HL-60/S4 treated with phorbol 12-myristate 13-acetate at 8.2 ng/mL for 4 days and 3 days (cell line): ENCODE measurements around the gene ARSG.
"Not testable (repeated sequence)": the region's sequence is repeated elsewhere in the genome, so short reads cannot be mapped to it uniquely, and the experiment has no call there.

Source experiments
- in situ Hi-C: fragments of 300-500 bp; cut with MboI; formaldehyde crosslinking; loops from 2 replicates; pipeline ENCODE4 v1.15.0; 2022; ENCODE audit warnings: low sequenced_read_pairs

ARSG gene

DNA sequence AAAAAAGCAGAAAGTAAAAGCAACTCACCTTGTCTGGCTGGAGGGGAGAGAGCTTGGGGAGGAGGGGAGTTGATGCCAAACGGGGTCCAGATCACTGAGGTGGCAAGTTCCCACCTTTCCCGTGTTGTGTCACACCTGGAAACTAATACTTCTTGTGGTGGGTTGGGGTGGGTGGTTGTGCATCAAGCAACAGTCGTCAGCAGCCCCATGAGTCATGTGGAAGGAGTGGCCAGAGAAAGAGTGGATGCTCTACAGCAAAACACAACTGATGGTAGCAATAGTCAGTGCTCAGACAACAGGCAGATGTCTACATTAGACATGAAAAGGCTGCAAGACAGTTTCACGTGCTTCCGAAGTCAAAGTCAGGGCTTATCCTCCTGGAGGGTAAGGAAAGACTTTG, 35.4 kb downstream of the ARSG start:
- in situ Hi-C loops, result no loop called here

DNA sequence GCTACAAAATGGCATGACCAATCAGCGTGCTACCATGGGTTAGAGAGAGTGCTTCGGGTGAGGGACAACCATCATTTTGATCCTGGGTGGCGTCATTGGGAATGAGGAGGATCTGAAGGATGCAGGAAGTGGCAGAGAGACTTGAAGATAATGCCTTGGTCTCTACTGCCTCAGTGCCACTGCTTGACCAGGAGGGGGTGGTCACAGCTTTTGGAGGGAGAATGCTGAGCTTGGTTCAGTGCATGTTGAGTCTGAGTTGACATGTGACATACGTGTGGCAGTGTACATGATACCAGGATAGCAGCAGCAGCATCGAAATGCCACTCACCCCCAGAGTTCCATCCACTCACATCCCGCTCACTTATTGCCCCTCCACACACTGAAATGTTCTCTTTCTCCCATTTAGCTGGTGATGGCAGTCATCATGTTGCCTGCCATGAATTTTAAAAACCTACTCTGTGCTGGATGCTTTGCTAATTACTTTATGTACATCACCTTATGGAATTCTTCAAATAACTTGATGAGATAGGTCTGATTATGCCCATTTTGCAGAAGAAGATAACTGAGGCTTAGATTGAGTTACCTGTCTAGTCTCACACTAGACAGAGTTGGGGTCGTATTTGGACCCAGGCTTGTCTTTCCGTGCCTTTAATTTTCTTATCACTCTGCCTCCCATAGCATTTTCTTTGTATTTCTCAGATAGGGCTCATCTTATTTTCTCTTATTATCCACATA, 36.7 kb downstream of the ARSG start:
- in situ Hi-C loops, result no loop called here

DNA sequence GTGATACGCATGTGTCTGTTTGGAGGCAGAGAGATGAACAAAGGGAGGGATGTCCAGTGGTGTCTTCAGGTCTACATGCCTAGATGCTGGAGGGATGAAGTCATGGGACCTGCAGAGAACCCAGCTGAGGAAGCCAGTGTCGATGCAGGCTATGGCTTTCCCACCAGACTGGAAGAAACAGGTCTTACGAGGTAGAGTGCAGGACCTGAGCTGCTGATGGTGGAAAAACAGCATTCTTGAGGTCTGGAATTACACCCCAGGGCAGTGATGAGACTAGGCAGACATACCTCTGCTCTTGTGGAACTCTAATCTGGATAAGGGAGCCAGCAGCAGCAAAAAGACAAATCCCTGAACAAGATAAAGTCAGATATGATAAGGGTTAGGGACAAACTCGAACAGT, 37.4 kb downstream of the ARSG start:
- in situ Hi-C loops, result no loop called here

DNA sequence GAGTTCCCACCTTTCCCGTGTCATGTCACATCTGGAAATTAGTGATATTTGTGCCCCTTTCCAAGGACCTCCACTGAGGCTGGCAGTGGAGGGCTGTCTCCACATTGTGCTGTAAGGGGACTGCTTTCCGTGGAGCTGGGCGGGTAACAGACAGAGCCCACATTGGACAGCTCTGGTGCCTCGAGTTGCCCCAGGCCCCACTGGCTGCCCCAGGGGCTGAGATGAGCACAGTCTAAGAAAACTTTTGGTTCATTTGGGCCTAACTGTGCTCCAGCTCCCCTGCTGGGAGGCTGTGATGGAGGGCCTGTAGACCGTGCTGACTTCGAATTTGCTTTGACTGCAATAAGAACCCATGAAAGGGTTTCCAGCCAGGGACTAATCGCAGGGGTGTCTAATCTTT, 38.0 kb downstream of the ARSG start:
- in situ Hi-C loops, result no loop called here

DNA sequence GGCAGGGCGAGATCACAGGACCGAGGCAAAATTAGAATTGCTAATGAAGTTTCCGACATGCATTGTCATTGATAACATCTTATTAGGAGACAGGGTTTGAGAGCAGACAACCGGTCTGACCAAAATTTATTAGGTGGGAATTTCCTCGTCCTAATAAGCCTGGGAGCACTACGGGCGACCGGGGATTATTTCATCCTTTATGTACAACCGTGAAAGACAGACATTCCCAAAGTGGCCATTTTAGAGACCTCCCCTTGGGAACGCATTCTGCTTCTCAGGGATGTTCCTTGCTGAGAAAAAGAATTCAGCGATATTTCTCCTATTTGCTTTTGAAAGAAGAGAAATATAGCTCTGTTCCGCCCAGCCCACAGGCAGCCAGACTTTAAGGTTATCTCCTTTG, 40.6 kb downstream of the ARSG start:
- in situ Hi-C loops, result not testable (repeated sequence)

DNA sequence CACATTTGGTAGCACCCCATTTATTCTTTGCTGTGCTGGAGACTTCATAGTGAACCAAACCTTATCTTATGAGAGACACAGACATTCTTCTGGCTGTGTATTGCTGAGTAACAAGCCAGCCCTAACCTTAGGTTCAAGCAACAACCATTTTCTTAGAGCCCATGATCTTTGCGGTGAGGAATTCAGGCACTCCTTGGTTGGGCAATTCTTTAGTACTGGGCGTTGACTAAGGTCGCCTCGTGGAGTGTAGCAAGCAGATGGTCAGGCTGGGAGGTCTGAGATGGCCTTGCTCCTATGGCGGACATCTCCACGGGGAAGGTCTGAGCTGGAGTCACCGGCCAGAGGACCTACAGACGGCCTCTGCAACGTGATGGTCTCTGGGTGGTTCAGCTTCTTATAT, 43.1 kb downstream of the ARSG start:
- in situ Hi-C loops, result no loop called here

DNA sequence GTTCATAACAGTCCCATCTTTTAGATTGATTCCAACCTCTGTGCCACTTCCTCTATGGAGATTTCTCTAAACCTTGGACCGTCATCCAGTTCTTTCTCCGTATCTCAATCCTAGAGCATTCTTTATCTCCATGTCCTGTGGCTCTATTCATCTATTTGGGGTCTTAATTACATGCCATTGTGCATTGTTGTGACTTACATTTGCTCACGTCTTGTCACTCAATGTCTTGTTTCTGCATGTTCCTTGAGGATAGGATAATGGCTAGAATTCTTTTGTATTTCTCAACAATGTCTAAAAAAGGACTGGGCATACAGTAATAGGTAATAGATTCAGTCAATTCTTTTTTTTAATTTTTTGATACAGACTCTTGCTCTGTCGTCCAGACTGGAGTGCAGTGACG, 50.2 kb downstream of the ARSG start:
- in situ Hi-C loops, result no loop called here

DNA sequence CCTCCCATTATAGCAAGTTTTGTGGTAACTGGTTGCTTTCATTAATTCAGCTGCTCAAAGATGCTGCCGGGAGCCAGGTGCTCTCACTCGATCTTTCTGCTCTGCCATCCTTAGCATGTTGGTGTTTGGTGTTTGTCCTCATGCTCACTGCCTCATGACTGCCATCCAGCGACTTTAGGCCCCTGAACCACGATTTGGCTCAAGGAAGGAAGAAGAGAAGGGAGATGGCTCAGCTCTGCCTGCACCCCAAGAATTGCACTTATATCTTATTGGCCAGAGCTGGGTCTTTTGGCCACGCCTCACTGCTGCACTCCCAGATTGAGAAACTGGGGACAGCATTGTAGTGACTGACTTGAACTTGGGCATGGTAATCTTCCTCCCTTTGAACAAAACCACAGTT, 52.7 kb downstream of the ARSG start:
- in situ Hi-C loops, result no loop called here

DNA sequence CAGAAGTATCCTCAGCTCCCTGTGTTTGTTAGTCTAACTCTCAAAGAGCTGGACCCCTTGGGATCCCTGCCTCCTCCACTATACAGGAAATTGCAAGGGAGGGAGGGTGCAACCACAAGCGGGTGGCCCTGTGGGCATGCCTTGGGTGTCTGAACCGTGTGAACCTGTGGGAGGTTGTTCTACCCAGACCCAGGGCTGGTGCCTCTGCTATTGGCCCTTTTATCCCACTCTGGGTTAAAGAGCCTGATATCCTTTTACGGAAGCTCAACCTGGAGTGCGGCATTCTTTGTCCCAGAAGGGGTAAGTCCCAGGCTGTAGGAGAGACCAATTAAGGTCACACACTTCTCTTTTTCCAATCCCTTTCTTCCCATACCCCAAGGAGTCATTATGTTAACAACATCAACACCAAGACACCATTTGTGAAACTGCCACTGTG, 53.4 kb downstream of the ARSG start:
- in situ Hi-C loops, result no loop called here

DNA sequence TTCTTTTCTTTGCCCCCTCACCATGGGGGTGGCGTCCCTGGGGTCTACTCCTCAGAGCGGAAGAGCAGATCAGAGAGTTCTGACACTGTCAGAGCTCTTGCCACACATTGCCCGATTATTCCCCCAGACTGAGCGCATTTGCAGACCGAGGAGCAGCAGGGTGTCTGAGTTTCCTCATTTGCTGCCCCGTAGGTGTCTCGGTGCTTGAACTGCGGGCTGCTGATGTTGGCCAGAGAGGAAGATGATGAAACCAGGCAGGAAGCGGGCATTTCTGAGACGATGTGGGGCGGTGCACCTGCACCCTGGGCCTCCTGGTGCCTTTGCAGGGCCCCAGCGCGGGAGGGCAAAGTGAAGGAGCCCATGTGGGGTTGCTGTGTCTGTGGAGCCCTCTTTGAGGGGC, 55.2 kb downstream of the ARSG start:
- in situ Hi-C loops, result no loop called here

DNA sequence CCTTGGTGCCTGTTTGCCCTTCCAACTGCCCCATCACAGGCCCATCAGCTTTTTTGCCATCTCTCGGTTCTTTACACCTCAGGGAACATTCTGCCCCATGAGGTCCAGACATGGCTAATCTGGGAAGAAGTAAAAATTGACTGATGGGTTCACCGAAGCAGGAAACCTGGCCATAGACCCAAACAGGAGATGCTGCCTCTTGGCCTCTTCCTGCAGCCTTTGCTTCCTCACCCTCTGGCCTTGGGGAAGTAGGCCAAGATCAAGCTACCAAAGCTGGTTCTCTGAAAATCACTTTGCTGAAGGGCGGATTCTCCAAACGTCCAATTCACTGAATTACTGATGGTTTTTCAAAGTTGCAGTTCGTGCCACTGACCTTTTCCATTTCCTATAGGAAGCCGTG, 56.1 kb downstream of the ARSG start:
- in situ Hi-C loops, result no loop called here

DNA sequence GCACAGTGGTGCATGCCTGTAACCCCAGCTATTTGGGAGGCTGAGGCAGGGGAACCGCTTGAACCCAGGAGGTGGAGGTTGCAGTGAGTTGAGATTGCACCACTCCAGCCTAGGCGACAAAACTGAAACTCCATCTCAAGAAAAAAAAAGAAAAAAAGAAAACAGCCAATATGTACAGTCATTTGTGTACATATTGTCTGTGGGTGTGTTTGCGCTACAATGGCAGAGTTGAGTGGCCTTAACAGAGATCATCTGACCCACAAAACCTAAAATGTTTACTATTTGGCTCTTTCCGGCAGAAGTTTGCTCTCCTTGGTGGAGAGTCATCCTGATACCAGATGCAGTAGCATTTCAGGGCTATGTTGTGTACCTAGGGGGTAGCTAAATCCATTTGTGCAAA, 57.9 kb downstream of the ARSG start:
- in situ Hi-C loops, result no loop called here

DNA sequence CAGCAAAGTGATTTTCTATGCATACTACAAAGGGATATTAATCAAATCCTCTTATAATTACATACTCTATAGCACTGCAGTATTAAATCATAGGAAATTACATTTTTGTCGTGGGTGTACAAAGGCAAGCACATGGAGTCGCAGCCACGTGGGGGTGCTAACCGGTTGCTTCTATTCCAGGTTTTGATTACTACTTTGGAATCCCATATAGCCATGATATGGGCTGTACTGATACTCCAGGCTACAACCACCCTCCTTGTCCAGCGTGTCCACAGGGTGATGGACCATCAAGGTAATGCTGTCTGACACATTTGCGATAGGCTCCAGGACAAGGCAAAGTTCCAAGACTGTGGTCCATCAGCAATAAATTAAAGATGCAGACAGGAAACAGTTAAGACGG, 60.1 kb downstream of the ARSG start:
- in situ Hi-C loops, result no loop called here

DNA sequence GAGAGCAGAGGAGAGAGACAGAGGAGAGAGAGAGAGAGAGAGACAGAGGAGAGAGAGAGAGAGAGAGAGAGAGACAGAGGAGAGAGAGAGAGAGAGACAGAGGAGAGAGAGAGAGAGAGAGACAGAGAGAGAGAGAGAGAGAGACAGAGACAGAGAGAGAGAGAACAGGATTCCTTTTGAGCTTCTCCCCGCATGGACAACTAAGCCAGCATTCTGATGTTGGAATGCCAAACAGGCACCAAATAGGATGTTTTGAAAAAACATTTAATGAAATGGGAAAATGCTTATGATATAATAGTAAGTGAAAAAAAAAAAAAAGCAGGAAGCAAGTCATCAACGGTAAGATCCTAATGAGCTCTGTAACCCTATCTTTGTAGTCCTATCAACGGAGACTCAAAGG, 60.7 kb downstream of the ARSG start:
- in situ Hi-C loops, result no loop called here

DNA sequence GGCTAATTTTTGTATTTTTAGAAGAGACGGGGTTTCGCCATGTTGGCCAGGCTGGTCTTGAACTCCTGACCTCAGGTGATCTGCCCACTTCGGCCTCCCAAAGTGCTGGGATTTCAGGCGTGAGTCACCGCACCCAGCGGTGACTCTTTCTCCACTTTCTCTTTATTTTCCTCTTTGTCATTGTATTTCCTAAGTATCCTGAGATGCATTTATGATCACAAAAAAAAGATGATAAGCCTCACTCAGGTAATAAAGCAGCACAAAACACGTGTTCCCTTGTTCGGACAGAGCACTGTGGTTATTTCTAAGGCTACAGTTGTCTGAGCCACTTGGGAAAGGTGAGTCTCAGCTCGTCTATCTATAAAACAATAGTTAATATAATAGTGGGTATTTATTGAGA, 61.4 kb downstream of the ARSG start:
- in situ Hi-C loops, result not testable (repeated sequence)

DNA sequence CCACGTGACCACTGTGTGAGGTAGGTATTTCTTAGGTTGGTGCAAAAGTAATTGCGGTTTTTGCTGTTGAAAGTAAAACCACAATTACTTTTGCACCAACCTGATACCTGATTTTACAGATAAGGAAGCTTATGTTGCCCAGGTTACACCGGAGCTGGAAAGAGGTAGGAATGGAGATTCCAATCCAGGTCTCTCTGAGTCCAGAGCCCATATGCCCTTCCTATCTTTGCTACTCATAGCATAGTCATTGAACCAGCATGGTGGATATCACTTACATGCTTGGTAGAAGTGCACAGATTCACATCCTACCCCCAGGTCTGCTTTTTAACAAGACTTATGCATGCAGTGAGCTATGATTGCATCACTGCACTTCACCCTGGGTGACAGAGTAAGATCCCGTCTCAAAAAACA, 61.8 kb downstream of the ARSG start:
- in situ Hi-C loops, result no loop called here

DNA sequence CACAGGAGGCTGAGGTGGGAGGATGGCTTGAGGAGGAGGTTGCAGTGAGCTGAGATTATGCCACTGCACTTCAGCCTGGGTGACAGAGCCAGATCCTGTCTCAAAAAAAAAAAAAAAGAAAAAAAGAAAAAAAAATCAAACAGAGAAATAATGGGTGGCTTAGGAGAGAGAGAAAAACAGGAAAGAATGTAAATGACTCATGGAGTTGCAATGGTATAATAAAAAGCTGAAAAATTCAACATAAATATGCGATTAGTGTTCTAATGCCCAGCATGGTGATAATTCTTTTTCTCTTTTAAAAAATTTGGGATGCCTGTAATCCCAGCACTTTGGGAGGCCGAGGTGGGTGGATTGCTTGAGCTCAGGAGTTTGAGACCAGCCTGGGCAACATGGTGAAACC, 63.0 kb downstream of the ARSG start:
- in situ Hi-C loops, result not testable (repeated sequence)

DNA sequence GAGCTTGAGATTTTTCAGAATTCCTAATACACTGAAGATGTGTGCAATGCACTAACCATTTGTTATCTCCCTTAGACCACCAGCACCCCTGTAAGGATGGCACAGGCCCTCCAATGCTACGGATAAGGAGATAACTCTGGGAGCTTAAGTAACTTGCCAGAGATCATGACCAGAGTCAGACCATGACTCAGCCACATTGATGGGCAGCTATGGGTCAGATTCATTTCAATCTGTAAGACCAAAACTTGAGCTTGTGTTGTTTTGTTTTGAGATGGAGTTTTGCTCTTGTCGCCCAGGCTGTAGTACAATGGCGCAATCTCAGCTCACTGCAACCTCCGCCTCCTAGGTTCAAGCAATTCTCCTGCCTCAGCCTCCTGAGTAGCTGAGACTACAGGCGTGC, 63.8 kb downstream of the ARSG start:
- in situ Hi-C loops, result not testable (repeated sequence)

DNA sequence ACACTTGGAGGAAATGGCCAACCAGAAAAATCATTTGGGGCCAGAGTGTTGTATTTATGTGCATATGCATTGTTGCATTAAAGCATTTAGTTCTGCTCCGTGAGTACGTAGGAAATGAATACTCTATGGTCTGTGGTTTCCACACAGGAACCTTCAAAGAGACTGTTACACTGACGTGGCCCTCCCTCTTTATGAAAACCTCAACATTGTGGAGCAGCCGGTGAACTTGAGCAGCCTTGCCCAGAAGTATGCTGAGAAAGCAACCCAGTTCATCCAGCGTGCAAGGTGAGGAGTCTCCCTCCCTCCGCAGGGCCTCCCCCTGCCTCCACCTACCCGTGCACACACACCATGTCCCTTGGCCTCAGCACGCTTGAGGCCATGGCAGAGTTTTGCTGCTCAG, 65.2 kb downstream of the ARSG start:
- in situ Hi-C loops, result no loop called here

DNA sequence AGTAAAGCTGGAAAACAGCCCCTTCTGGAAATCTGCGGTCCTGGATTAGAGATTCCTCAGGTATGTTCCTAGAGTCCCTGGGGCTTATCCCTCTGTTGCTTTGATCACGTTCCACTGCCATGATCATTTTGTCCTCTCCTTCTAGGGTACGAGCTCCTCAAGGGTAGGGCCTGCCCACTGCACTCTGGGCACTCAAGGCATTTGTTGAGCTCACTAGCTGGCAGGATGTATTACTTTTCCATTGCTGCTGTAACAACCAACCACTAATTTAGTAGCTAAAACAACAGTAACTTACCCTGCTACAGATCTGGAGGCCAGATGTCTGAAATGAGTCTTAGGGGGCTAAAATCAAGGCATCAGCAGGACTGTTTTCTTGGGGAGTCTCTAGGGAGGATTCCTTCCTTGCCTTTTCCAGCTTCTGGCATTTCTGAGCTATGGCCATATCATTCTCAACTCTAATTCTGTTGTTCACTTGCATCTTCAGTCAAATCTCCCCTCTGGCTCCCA, 65.7 kb downstream of the ARSG start:
- in situ Hi-C loops, result no loop called here

DNA sequence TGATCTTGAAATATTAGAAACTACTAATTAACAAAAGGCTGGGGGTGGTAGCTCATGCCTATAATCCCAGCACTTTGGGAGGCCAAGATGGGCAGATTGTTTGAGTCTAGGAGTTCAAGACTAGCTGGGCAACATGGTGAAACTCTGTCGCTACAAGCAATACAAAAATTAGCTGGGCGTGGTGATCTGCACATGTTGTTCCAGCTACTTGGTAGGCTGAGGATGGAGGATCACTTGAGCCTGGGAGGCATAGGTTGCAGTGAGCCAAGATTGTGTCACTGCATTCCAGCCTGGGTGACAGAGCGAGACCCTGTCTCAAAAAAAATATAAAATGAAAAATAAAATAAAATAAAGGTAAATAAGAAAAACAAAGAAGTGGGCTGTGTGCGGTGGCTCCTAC, 66.6 kb downstream of the ARSG start:
- in situ Hi-C loops, result no loop called here

DNA sequence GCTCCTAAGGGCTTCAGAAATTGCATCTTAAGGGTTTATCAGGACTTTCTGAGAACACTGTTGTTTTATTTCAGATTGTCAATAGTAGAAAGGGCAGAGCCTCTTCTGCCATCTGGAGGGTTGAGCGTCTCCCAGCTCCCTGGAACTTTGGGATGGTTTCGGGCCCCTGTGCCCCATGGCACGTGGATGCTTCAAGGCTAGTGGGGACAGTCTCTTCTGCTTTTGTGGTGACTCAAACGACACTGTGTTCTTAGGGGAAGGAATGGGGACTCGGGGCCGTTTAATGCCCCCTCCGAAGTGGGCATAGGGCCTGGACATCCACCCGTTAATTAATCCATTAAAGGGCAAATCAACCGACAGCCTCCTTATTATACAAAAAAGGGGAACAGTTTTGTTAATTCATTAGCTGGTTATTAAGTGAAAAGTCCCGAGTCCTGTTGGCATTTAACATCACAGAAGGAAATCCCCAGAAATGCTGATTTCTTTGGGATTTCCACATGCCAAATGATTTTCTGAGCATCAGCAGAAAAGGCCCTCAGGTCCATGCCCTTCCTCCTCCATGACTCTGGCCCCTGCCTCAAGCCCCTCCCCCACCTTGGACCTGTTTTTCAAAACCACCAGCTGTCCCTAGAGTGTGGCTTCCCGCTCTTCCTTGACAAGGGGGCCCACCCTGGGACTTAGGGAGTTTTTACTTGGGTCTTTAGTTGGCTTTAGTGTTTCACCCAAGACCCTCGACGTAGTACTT, 68.7 kb downstream of the ARSG start:
- in situ Hi-C loops, result no loop called here
